Measurements from ENCODE around the gene GID8. TPM values are rescaled to one million over a fixed set of nuclear protein-coding genes. Genes with fewer than 3 reads are reported as not detected.

GID8 gene
- total and polyA plus RNA-seq, 2 donors (not counting 3 experiments of a cell fraction or from before 2014, with no cell fraction given) = 25.3 to 34.6 TPM

DNA sequence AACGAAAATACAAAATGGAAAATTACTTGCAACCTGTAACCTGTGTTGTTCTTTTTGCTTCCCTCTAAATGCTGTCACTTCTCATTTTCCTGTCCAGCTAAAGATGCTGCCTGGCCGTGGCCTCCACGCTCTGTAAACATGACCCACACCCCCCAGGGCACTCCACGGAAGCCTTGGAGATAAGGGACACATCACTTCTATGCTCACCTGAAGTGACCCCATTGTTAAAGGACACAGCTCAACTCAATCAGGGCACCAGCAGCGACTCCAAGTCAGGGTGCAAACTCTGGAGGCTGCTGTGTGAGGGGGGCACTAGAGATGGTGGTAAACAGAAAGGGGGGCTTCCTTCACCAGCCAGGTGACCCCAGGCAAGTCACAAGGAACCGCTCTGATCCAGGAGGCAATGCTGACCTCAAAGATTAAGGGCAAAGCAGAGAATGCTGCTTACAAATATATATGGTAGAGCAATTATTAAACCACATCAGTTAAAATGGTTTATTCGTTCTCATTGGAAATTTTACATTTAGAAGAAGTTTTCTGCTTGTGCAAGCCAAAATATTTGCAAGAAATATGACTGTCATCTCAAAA lies 24.8 kb upstream of the GID8 start:
- TF ChIP-seq, protein P1, sequence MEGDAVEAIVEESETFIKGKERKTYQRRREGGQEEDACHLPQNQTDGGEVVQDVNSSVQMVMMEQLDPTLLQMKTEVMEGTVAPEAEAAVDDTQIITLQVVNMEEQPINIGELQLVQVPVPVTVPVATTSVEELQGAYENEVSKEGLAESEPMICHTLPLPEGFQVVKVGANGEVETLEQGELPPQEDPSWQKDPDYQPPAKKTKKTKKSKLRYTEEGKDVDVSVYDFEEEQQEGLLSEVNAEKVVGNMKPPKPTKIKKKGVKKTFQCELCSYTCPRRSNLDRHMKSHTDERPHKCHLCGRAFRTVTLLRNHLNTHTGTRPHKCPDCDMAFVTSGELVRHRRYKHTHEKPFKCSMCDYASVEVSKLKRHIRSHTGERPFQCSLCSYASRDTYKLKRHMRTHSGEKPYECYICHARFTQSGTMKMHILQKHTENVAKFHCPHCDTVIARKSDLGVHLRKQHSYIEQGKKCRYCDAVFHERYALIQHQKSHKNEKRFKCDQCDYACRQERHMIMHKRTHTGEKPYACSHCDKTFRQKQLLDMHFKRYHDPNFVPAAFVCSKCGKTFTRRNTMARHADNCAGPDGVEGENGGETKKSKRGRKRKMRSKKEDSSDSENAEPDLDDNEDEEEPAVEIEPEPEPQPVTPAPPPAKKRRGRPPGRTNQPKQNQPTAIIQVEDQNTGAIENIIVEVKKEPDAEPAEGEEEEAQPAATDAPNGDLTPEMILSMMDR (IDR thresholded peaks at IDR 0.05; ENCODE audit: extremely low read depth in 1 of 2, insufficient read depth in 1 of 2, low read depth in 1 of 2, low read length in 2 of 2) = no peak
- TF ChIP-seq FOS (IDR thresholded peaks at IDR 0.05; ENCODE audit: borderline replicate concordance, insufficient read depth, low read length) (no peak), GATA2 (IDR thresholded peaks at IDR 0.05; ENCODE audit: insufficient read depth, insufficient read length, low read depth, low read length) (no peak), POLR2A (IDR thresholded peaks at IDR 0.05; ENCODE audit: low read depth, low read length) (no peak), JUN (IDR thresholded peaks at IDR 0.05; ENCODE audit: borderline replicate concordance, insufficient read depth, insufficient read length, low read depth) (no peak), MYC (IDR thresholded peaks at IDR 0.05; ENCODE audit: low read depth, low read length) (no peak), POLR2AphosphoS5 (IDR thresholded peaks at IDR 0.05; ENCODE audit: insufficient read depth, low read depth, low read length) (no peak), EZH2 (IDR thresholded peaks at IDR 0.05; ENCODE audit: borderline replicate concordance, low read depth, low read length, severe bottlenecking) (no peak)
- TF ChIP-seq, protein P2, sequence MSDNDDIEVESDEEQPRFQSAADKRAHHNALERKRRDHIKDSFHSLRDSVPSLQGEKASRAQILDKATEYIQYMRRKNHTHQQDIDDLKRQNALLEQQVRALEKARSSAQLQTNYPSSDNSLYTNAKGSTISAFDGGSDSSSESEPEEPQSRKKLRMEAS (IDR thresholded peaks at IDR 0.05; ENCODE audit: insufficient read depth, insufficient read length) = no peak
- ChIA-PET POLR2A (no interaction called here), CTCF (interaction anchor here (1.1 kb wide), 1 partner anchor 38 kb away, joined by 3 read pairs; no protein-coding TSS in a partner anchor)
- Histone ChIP-seq H3K27me3 (ENCODE audit: control insufficient read depth in 2 of 2, insufficient read depth in 2 of 2, low read length in 2 of 2) (no peaks in the 10 kb centered on the region), H3K79me2 (ENCODE audit: control insufficient read depth, insufficient read depth, low read length) (peaks cover 93% of the 10 kb centered on the region), H3K9me3 (replicated peaks; ENCODE audit: control insufficient read depth, insufficient read depth, low read length) (no peaks in the 10 kb centered on the region), H3K9me1 (replicated peaks; ENCODE audit: control insufficient read depth, extremely low read depth, insufficient read depth, low read length) (no peaks in the 10 kb centered on the region), H3K4me1 (ENCODE audit: control insufficient read depth, extremely low read depth, insufficient read depth, low read length) (no peaks in the 10 kb centered on the region), H3K9ac (replicated peaks; ENCODE audit: extremely low read depth, insufficient read depth, low read length) (no peak overlapping the region), H3K4me2 (ENCODE audit: insufficient read depth, low read length) (no peak overlapping the region), H3K4me3 (replicated peaks in 1 of 3; ENCODE audit: insufficient read depth in 1 of 3, low read depth in 1 of 3, low read length in 3 of 3) (no peak overlapping the region), H3K36me3 (ENCODE audit: control insufficient read depth in 2 of 2, extremely low read depth in 1 of 2, insufficient read depth in 2 of 2, low read length in 2 of 2) (peaks cover 20 to 38% of the 10 kb centered on the region in 2 experiments), H4K20me1 (replicated peaks; ENCODE audit: control insufficient read depth, extremely low read depth, insufficient read depth, low read length) (peaks cover 7% of the 10 kb centered on the region), H3K27ac (ENCODE audit: insufficient read depth, low read depth, low read length) (no peak overlapping the region), H2AFZ (ENCODE audit: low read depth, low read length) (no peak overlapping the region)
- BruUV-seq (replicated peaks) = no TSS peak
- FAIRE-seq = no peak
- intact Hi-C loops (cut with micrococcal nuclease) = no loop called here
- dilution Hi-C loops (cut with MboI; ENCODE audit: extremely low pct_ligation_motif_present, low sequenced_read_pairs) = no loop called here
- DNase-seq (ENCODE audit: low read depth, low spot score) = no peak
